Activated naive CD4-positive, alpha-beta T cell treated with anti-CD3 and anti-CD28 coated beads for 36 hours (primary cell): ENCODE results near the gene KRTAP5-10. TPM values are rescaled to one million over a fixed set of nuclear protein-coding genes. Genes with fewer than 3 reads are reported as not detected.
"Not testable (repeated sequence)": the region's sequence is repeated elsewhere in the genome, so short reads cannot be mapped to it uniquely, and the experiment has no call there.

Source experiments
- CTCF ChIA-PET: fragments of 350-600 bp; sonication (Branson Sonifier 250); formaldehyde crosslinking; loops from one replicate; lab custom pipeline; 2021; ENCODE audit warnings: antibody characterized with exemption; lab: Charles Lee
- DNase-seq: peaks from one replicate; pipeline ENCODE4 v3.0.0-alpha.2; 2020
- H3K27ac Mint-ChIP-seq: one replicate; pipeline ENCODE4 v1.8.0; 2021; ENCODE audit warnings: mild to moderate bottlenecking, mixed read lengths
- H3K27me3 Mint-ChIP-seq: one replicate; pipeline ENCODE4 v1.8.0; 2021; ENCODE audit warnings: low read depth, mixed read lengths
- H3K36me3 Mint-ChIP-seq: one replicate; pipeline ENCODE4 v1.8.0; 2021; ENCODE audit warnings: low read depth, mixed read lengths
- H3K4me1 Mint-ChIP-seq: one replicate; pipeline ENCODE4 v1.8.0; 2021; ENCODE audit warnings: low read depth, mixed read lengths
- H3K4me3 Mint-ChIP-seq: one replicate; pipeline ENCODE4 v1.8.0; 2021; ENCODE audit warnings: mild to moderate bottlenecking, moderate library complexity, mixed read lengths
- H3K9me3 Mint-ChIP-seq: one replicate; pipeline ENCODE4 v1.8.0; 2021; ENCODE audit warnings: mixed read lengths
- intact Hi-C: fragments of 100-400 bp; cut with micrococcal nuclease; formaldehyde crosslinking; loops from one replicate; pipeline ENCODE4 v1.15.1; 2023
- total RNA-seq, 2 experiments: library from RNA; stranded (reverse); gene quantifications; one replicate each; pipeline ENCODE4 v1.2.3, GENCODE V29; 2021

KRTAP5-10 gene
- total RNA-seq, 2 experiments from 2014 or later = not detected

GRCh38 chr11:71535825-71536224 lies 29.5 kb upstream of the KRTAP5-10 start:
- intact Hi-C loops = no loop called here
- CTCF ChIA-PET = no interaction called here
- DNase-seq = no peak
- Mint-ChIP-seq H3K27ac (no peak overlapping the region), H3K4me3 (no peak overlapping the region), H3K9me3 (peaks cover 3% of the 10 kb centered on the region), H3K4me1 (peaks cover 3% of the 10 kb centered on the region), H3K36me3 (peaks cover under 1% of the 10 kb centered on the region), H3K27me3 (no peaks in the 10 kb centered on the region)

GRCh38 chr11:71537537-71537936 lies 27.8 kb upstream of the KRTAP5-10 start:
- H3K27ac Mint-ChIP-seq = no peak overlapping the region
- intact Hi-C loops = no loop called here
- H3K36me3 Mint-ChIP-seq = peaks cover 1% of the 10 kb centered on the region

GRCh38 chr11:71537977-71538665 lies 27.2 kb upstream of the KRTAP5-10 start, which contains the start of gene KRTAP5-8:
Gene KRTAP5-8 (plus strand): TSS chr11:71538025. CDS start chr11:71538056, 31 bp downstream.
- H3K27ac Mint-ChIP-seq, H3K4me1 Mint-ChIP-seq: not testable (repeated sequence)
- H3K9me3 Mint-ChIP-seq = peaks cover 12% of the 10 kb centered on the region

More at GRCh38 chr11:71537537-71537936, 27.8 kb upstream of the KRTAP5-10 start:
- H3K4me1 Mint-ChIP-seq = peaks cover 5% of the 10 kb centered on the region
- DNase-seq = no peak
- H3K27me3 Mint-ChIP-seq = peaks cover 4% of the 10 kb centered on the region
- CTCF ChIA-PET = no interaction called here
- no peak overlapping the region for H3K4me3 Mint-ChIP-seq
- peaks cover 12% of the 10 kb centered on the region for H3K9me3 Mint-ChIP-seq

GRCh38 chr11:71538666-71538990 lies 26.7 kb upstream of the KRTAP5-10 start:
- H3K9me3 Mint-ChIP-seq = peaks cover 12% of the 10 kb centered on the region
- peaks cover 1% of the 10 kb centered on the region for H3K36me3 Mint-ChIP-seq
- no peak overlapping the region for H3K4me3 Mint-ChIP-seq
- peaks cover 4% of the 10 kb centered on the region for H3K27me3 Mint-ChIP-seq
- H3K27ac Mint-ChIP-seq = no peak overlapping the region
- intact Hi-C loops = no loop called here
- H3K4me1 Mint-ChIP-seq = peaks cover 12% of the 10 kb centered on the region
- DNase-seq = no peak
- CTCF ChIA-PET = no interaction called here

More at GRCh38 chr11:71537977-71538665, 27.2 kb upstream of the KRTAP5-10 start, which contains the start of gene KRTAP5-8:
- DNase-seq, H3K4me3 Mint-ChIP-seq, CTCF ChIA-PET, H3K36me3 Mint-ChIP-seq, H3K27me3 Mint-ChIP-seq, intact Hi-C loops: not testable (repeated sequence)

GRCh38 chr11:71539017-71539416 lies 26.3 kb upstream of the KRTAP5-10 start:
- Mint-ChIP-seq H3K9me3 (peaks cover 12% of the 10 kb centered on the region), H3K27me3 (peaks cover 4% of the 10 kb centered on the region), H3K27ac (no peak overlapping the region), H3K36me3 (peaks cover 1% of the 10 kb centered on the region), H3K4me3 (no peak overlapping the region), H3K4me1 (peaks cover 15% of the 10 kb centered on the region)
- CTCF ChIA-PET = no interaction called here
- intact Hi-C loops = no loop called here
- DNase-seq = no peak

- H3K4me3 Mint-ChIP-seq, H3K27ac Mint-ChIP-seq, DNase-seq, intact Hi-C loops, CTCF ChIA-PET, H3K27me3 Mint-ChIP-seq, H3K36me3 Mint-ChIP-seq: not testable (repeated sequence)
- Mint-ChIP-seq H3K4me1 (peaks cover 19% of the 10 kb centered on the region), H3K9me3 (peaks cover 12% of the 10 kb centered on the region)
Observed at GRCh38 chr11:71539971-71540370, 25.4 kb upstream of the KRTAP5-10 start.

- H3K4me3 Mint-ChIP-seq, H3K27ac Mint-ChIP-seq, H3K27me3 Mint-ChIP-seq, DNase-seq, intact Hi-C loops, H3K36me3 Mint-ChIP-seq, CTCF ChIA-PET: not testable (repeated sequence)
- peaks cover 12% of the 10 kb centered on the region for H3K9me3 Mint-ChIP-seq
- H3K4me1 Mint-ChIP-seq = peaks cover 19% of the 10 kb centered on the region
Observed at GRCh38 chr11:71540521-71541304, 24.6 kb upstream of the KRTAP5-10 start.

- Mint-ChIP-seq H3K9me3 (peaks cover 12% of the 10 kb centered on the region), H3K36me3 (peaks cover 1% of the 10 kb centered on the region), H3K4me3 (no peak overlapping the region), H3K4me1 (peaks cover 19% of the 10 kb centered on the region), H3K27me3 (peaks cover 12% of the 10 kb centered on the region), H3K27ac (no peak overlapping the region)
- intact Hi-C loops = no loop called here
- CTCF ChIA-PET = no interaction called here
- no peak for DNase-seq
Observed at GRCh38 chr11:71542382-71542781, 23.0 kb upstream of the KRTAP5-10 start.

GRCh38 chr11:71542879-71543777 lies 22.2 kb upstream of the KRTAP5-10 start:
- peaks cover 1% of the 10 kb centered on the region for H3K36me3 Mint-ChIP-seq
- intact Hi-C loops = no loop called here
- CTCF ChIA-PET = no interaction called here
- H3K27ac Mint-ChIP-seq = no peak overlapping the region
- peak; percentile 38 for DNase-seq
- peaks cover 12% of the 10 kb centered on the region for H3K27me3 Mint-ChIP-seq
- peaks cover 19% of the 10 kb centered on the region for H3K4me1 Mint-ChIP-seq
- no peak overlapping the region for H3K4me3 Mint-ChIP-seq
- H3K9me3 Mint-ChIP-seq = peaks cover 12% of the 10 kb centered on the region

GRCh38 chr11:71543866-71544265 lies 21.5 kb upstream of the KRTAP5-10 start:
- DNase-seq = peak; percentile 19
- H3K27me3 Mint-ChIP-seq = peaks cover 12% of the 10 kb centered on the region

GRCh38 chr11:71544525-71545214 lies 20.7 kb upstream of the KRTAP5-10 start:
- no peak overlapping the region for H3K27ac Mint-ChIP-seq
- intact Hi-C loops = no loop called here
- H3K4me3 Mint-ChIP-seq = no peak overlapping the region
- CTCF ChIA-PET = interaction anchor here (0.5 kb wide), 1 partner anchor 1833 kb away, joined by 3 read pairs; no protein-coding TSS in a partner anchor
- peaks cover 19% of the 10 kb centered on the region for H3K4me1 Mint-ChIP-seq
- peaks cover 12% of the 10 kb centered on the region for H3K9me3 Mint-ChIP-seq
- peaks cover 17% of the 10 kb centered on the region for H3K27me3 Mint-ChIP-seq
- no peak for DNase-seq
- H3K36me3 Mint-ChIP-seq = peaks cover 1% of the 10 kb centered on the region

More at GRCh38 chr11:71543866-71544265, 21.5 kb upstream of the KRTAP5-10 start:
- Mint-ChIP-seq H3K4me3 (no peak overlapping the region), H3K36me3 (peaks cover 1% of the 10 kb centered on the region), H3K4me1 (peaks cover 19% of the 10 kb centered on the region), H3K9me3 (peaks cover 12% of the 10 kb centered on the region), H3K27ac (no peak overlapping the region)
- intact Hi-C loops = no loop called here
- CTCF ChIA-PET = no interaction called here
